MM.1S (cell line): ENCODE data around the gene KREMEN2.

Source experiments
- DNase-seq: peaks from one replicate; pipeline ENCODE4 v3.0.0-alpha.2; 2015
- H2AFZ ChIP-seq: fragments of 300-600 bp; sonication (generic); 2 replicates; pipeline ENCODE4 v1.6.0; 2016; ENCODE audit warnings: antibody characterized with exemption, low read length
- H3F3A ChIP-seq: fragments of 300-600 bp; sonication (generic); 2 replicates; pipeline ENCODE4 v1.6.1; 2016; ENCODE audit warnings: mild to moderate bottlenecking, antibody characterized with exemption, low read length, moderate library complexity, mixed read lengths; ENCODE audit not compliant: insufficient read depth
- H3K27ac ChIP-seq: fragments of 300-600 bp; sonication (generic); 2 replicates; pipeline ENCODE4 v1.5.1; 2016; ENCODE audit warnings: mild to moderate bottlenecking, low read length
- H3K27me3 ChIP-seq: fragments of 300-600 bp; sonication (generic); replicated peaks from 2 replicates; pipeline ENCODE4 v1.6.0; 2016; ENCODE audit warnings: low read length; ENCODE audit not compliant: insufficient read depth
- H3K36me3 ChIP-seq: fragments of 300-600 bp; sonication (generic); replicated peaks from 2 replicates; pipeline ENCODE4 v1.6.1; 2016; ENCODE audit warnings: mild to moderate bottlenecking, low read length, mixed read lengths; ENCODE audit not compliant: insufficient read depth
- H3K4me1 ChIP-seq: fragments of 300-600 bp; sonication (generic); 2 replicates; pipeline ENCODE4 v1.6.1; 2016; ENCODE audit warnings: low read length, mixed read lengths
- H3K4me2 ChIP-seq: fragments of 300-600 bp; sonication (generic); 2 replicates; pipeline ENCODE4 v1.6.0; 2016; ENCODE audit warnings: low read depth, low read length
- H3K4me3 ChIP-seq: fragments of 300-600 bp; sonication (generic); 2 replicates; pipeline ENCODE4 v1.5.1; 2016; ENCODE audit warnings: low read length, mixed read lengths
- H3K79me2 ChIP-seq: fragments of 300-600 bp; sonication (generic); 2 replicates; pipeline ENCODE4 v1.6.1; 2016; ENCODE audit warnings: mixed run types, low read length, mixed read lengths
- H3K9ac ChIP-seq: fragments of 300-600 bp; sonication (generic); 2 replicates; pipeline ENCODE4 v1.6.1; 2016; ENCODE audit warnings: low read length, mixed read lengths
- H3K9me2 ChIP-seq: fragments of 300-600 bp; sonication (generic); replicated peaks from 2 replicates; pipeline ENCODE4 v1.6.1; 2016; ENCODE audit warnings: mild to moderate bottlenecking, low read length, mixed read lengths; ENCODE audit not compliant: insufficient read depth
- H3K9me3 ChIP-seq: fragments of 300-600 bp; sonication (generic); replicated peaks from 2 replicates; pipeline ENCODE4 v1.6.1; 2016; ENCODE audit warnings: mild to moderate bottlenecking, low read length, mixed read lengths; ENCODE audit not compliant: insufficient read depth
- H4K20me1 ChIP-seq: fragments of 300-600 bp; sonication (generic); 2 replicates; pipeline ENCODE4 v1.6.1; 2016; ENCODE audit warnings: mild to moderate bottlenecking, low read length, moderate library complexity, mixed read lengths; ENCODE audit not compliant: insufficient read depth
- EZH2 ChIP-seq: fragments of 300-600 bp; sonication (generic); optimal IDR thresholded peaks from 2 replicates; pipeline ENCODE3; 2017; ENCODE audit warnings: low read depth, mild to moderate bottlenecking, antibody characterized with exemption, low read length, mixed read lengths
- EZH2phosphoT487 ChIP-seq: fragments of 300-600 bp; sonication (generic); IDR thresholded peaks from 2 replicates; pipeline ENCODE4 v1.6.1; 2018; ENCODE audit warnings: antibody characterized with exemption, low read length
- TF ChIP-seq, protein P1 (sequence below): fragments of 300-600 bp; sonication (generic); IDR thresholded peaks from 2 replicates; pipeline ENCODE4 v1.5.1; 2016; ENCODE audit warnings: antibody characterized with exemption, low read length, mixed read lengths

The KREMEN2 gene

DNA sequence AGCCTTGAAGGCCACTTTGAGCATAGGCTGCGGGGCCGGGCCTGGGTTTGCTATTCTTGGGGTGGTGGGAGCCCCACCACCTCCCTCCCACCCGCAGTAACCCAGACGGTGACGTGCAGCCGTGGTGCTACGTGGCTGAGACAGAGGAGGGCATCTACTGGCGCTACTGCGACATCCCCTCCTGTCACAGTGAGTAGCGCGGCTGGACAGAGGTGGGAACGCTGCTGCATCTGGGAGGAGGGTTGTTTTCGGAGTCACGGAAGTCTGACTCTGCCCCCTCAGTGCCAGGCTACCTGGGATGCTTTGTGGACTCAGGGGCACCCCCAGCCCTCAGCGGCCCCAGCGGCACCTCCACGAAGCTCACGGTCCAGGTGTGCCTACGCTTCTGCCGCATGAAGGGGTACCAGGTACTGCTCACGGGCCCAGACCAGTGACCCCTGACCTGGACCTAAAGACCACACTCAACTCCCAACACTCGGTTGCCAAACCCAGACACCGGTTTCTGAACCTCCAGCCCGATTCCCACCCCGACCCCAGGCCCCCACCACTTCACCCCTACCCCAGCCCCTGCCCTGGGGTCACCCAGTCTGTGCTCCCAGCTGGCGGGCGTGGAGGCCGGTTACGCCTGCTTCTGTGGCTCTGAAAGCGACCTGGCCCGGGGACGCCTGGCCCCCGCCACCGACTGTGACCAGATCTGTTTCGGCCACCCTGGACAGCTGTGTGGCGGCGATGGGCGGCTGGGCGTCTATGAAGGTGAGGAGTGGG is 2.1 kb downstream of the KREMEN2 start:
- Histone ChIP-seq H3F3A (peaks cover 10% of the 10 kb centered on the region; the same call in 1 of the 2 replicates), H4K20me1 (no peaks in the 10 kb centered on the region), H3K4me1 (peaks cover 13% of the 10 kb centered on the region), H3K27me3 (peaks cover 32% of the 10 kb centered on the region), H3K36me3 (no peaks in the 10 kb centered on the region), H3K4me2 (peak overlapping the region; percentile 97; the same call in 1 of the 2 replicates), H3K9me2 (no peaks in the 10 kb centered on the region), H3K9me3 (no peaks in the 10 kb centered on the region), H3K27ac (no peak overlapping the region), H3K9ac (no peak overlapping the region), H3K4me3 (no peak overlapping the region), H2AFZ (no peak overlapping the region), H3K79me2 (peaks cover 19% of the 10 kb centered on the region)
- DNase-seq, result no peak
- TF ChIP-seq EZH2phosphoT487, result no peak
- TF ChIP-seq, protein P1, sequence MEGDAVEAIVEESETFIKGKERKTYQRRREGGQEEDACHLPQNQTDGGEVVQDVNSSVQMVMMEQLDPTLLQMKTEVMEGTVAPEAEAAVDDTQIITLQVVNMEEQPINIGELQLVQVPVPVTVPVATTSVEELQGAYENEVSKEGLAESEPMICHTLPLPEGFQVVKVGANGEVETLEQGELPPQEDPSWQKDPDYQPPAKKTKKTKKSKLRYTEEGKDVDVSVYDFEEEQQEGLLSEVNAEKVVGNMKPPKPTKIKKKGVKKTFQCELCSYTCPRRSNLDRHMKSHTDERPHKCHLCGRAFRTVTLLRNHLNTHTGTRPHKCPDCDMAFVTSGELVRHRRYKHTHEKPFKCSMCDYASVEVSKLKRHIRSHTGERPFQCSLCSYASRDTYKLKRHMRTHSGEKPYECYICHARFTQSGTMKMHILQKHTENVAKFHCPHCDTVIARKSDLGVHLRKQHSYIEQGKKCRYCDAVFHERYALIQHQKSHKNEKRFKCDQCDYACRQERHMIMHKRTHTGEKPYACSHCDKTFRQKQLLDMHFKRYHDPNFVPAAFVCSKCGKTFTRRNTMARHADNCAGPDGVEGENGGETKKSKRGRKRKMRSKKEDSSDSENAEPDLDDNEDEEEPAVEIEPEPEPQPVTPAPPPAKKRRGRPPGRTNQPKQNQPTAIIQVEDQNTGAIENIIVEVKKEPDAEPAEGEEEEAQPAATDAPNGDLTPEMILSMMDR, result no peak
- TF ChIP-seq EZH2, result no peak

DNA sequence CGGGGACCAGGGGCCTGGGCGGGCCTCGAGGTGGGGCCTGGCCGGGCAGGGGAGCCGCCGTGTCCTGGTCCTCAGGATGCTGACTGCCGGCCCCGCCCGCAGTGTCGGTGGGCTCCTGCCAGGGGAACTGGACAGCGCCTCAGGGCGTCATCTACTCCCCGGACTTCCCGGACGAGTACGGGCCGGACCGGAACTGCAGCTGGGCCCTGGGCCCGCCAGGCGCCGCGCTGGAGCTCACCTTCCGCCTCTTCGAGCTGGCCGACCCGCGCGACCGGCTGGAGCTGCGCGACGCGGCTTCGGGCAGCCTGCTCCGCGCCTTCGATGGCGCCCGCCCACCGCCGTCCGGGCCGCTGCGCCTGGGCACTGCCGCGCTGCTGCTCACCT is 2.7 kb downstream of the KREMEN2 start:
- Histone ChIP-seq H3K9ac (no peak overlapping the region), H3K79me2 (peaks cover 24% of the 10 kb centered on the region), H3K9me3 (no peaks in the 10 kb centered on the region), H3K4me3 (no peak overlapping the region), H3K27me3 (peaks cover 31% of the 10 kb centered on the region), H3K4me1 (peaks cover 13% of the 10 kb centered on the region), H4K20me1 (no peaks in the 10 kb centered on the region), H3K9me2 (no peaks in the 10 kb centered on the region), H2AFZ (no peak overlapping the region), H3K4me2 (no peak overlapping the region), H3K27ac (no peak overlapping the region), H3K36me3 (no peaks in the 10 kb centered on the region), H3F3A (peaks cover 10% of the 10 kb centered on the region; the same call in 1 of the 2 replicates)
- TF ChIP-seq, protein P1, result no peak
- TF ChIP-seq EZH2 (no peak), EZH2phosphoT487 (no peak)
- no peak for DNase-seq

DNA sequence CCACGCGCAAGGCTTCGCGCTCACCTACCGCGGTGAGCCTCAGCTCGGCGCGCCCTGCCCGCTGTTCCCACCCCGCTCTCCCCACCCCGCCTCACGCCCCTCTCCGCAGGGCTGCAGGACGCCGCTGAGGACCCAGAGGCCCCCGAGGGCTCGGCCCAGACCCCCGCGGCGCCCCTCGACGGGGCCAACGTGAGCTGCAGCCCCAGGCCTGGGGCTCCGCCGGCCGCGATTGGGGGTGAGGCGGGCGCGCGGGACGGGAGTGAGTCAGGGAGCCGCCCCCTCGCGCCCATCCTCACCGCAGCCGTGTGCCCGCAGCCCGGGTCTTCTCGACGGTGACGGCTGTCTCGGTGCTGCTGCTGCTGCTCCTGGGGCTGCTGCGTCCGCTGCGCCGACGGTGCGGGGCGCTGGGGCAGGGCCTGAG is 3.1 kb downstream of the KREMEN2 start:
- Histone ChIP-seq H2AFZ (no peak overlapping the region), H3K4me2 (no peak overlapping the region), H3K9me3 (no peaks in the 10 kb centered on the region), H3K4me3 (no peak overlapping the region), H3F3A (peaks cover 13% of the 10 kb centered on the region; the same call in 1 of the 2 replicates), H3K27ac (no peak overlapping the region), H3K79me2 (peaks cover 28% of the 10 kb centered on the region), H4K20me1 (no peaks in the 10 kb centered on the region), H3K36me3 (no peaks in the 10 kb centered on the region), H3K9me2 (no peaks in the 10 kb centered on the region), H3K9ac (no peak overlapping the region), H3K4me1 (peaks cover 13% of the 10 kb centered on the region), H3K27me3 (peaks cover 27% of the 10 kb centered on the region)
- DNase-seq, result no peak
- TF ChIP-seq EZH2phosphoT487 (no peak), EZH2 (no peak)

DNA sequence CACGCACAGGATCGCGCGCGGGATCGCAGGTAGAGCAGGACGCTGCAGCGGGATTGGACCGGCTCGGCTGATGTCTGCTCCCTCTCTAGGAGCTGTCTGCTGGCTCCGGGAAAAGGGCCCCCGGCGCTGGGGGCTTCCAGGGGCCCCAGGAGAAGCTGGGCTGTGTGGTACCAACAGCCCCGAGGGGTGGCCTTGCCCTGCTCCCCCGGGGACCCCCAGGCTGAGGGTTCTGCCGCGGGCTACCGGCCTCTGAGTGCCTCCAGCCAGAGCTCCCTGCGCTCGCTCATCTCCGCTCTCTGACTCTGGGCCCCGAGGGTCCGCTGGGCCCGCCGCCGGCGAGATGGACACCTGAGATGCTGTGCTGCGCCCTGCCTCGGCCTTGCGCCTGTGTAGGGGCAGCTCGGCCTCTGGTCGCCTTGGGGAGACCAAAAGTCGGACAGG is 3.7 kb downstream of the KREMEN2 start:
- Histone ChIP-seq H3K27me3 (peaks cover 22% of the 10 kb centered on the region), H3K4me1 (peaks cover 13% of the 10 kb centered on the region), H3K9me2 (no peaks in the 10 kb centered on the region), H3K36me3 (no peaks in the 10 kb centered on the region; the same call in 1 of the 2 replicates), H3K4me2 (no peak overlapping the region), H3K27ac (no peak overlapping the region), H3K9me3 (no peaks in the 10 kb centered on the region), H3F3A (peaks cover 17% of the 10 kb centered on the region; the same call in 1 of the 2 replicates), H3K4me3 (no peak overlapping the region), H2AFZ (no peak overlapping the region), H3K9ac (no peak overlapping the region), H4K20me1 (no peaks in the 10 kb centered on the region), H3K79me2 (peaks cover 33% of the 10 kb centered on the region)
- no peak for DNase-seq
- TF ChIP-seq EZH2phosphoT487 (no peak), EZH2 (no peak)
- TF ChIP-seq, protein P1, result no peak
